Mesodermal cell (in vitro differentiated cells): ENCODE measurements around the gene NPHP1.
"Not testable (repeated sequence)": the region's sequence is repeated elsewhere in the genome, so short reads cannot be mapped to it uniquely, and the experiment has no call there.

ENCODE experiments used
- H3K27ac ChIP-seq: 2 replicates; pipeline ENCODE4 v1.7.0; 2013; ENCODE audit warnings: mild to moderate bottlenecking, low read depth, low read length, moderate library complexity; ENCODE audit not compliant: severe bottlenecking
- H3K36me3 ChIP-seq: 2 replicates; pipeline ENCODE4 v1.7.1; 2013; ENCODE audit warnings: mild to moderate bottlenecking, low read length, moderate library complexity; ENCODE audit not compliant: control insufficient read depth, insufficient read depth
- H3K4me1 ChIP-seq: one replicate; pipeline ENCODE4 v1.7.1; 2013; ENCODE audit warnings: mild to moderate bottlenecking, low read length; ENCODE audit not compliant: insufficient read depth, control insufficient read depth, poor library complexity, severe bottlenecking
- H3K4me3 ChIP-seq: 2 replicates; pipeline ENCODE4 v1.7.0; 2013; ENCODE audit warnings: low read length, control low read depth, mild to moderate bottlenecking; ENCODE audit not compliant: insufficient read depth, poor library complexity, severe bottlenecking; ENCODE audit errors: extremely low read depth
- H3K9me3 ChIP-seq: 2 replicates; pipeline ENCODE4 v1.7.1; 2013; ENCODE audit warnings: mild to moderate bottlenecking, low read length, moderate library complexity; ENCODE audit not compliant: control insufficient read depth
- WGBS, 2 experiments: methylation state at CpG; one replicate each; pipeline ENCODE4 v1.1.5; 2013; ENCODE audit warnings: missing lambda C conversion rate in 2 of 2; ENCODE audit not compliant: insufficient coverage in 2 of 2; 5-methylcytosine and 5-hydroxymethylcytosine counted together

The NPHP1 gene

DNA sequence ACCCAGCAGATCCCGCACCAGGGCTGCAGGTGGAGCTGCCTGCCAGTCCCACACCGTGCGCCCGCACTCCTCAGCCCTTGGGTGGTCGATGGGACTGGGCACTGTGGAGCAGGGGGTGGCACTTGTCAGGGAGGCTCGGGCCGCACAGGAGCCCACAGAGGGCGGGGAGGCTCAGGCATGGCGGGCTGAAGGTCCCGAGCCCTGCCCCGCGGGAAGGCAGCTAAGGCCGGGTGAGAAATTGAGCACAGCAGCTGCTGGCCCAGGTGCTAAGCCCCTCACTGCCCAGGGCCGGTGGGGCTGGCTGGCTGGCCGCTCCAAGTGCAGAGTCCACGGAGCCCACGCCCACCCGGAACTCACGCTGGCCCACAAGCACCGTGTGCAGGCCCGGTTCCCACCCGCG lies 14.6 kb downstream of the NPHP1 start:
- 89 to 99% methylated on average over 13 to 16 of the region's 23 CpGs for WGBS, 2 experiments

DNA sequence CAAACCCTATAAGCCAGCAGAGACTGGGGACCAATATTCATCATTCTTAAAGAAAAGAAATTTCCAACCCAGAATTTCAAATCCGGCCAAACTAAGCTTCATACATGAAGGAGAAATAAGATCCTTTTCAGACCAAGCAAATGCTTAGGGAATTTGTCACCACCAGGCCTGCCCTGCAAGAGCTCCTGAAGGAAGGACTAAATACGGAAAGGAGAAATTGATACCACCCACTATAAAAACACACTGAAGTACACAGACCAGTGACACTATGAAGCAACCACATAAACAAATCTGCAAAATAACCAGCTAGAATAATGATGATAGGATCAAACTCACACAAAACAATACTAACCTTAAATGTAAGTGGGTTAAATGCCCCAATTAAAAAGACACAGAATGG lies 22.4 kb downstream of the NPHP1 start:
- WGBS, 2 experiments, result no CpG with 5 or more reads among the region's 2 CpGs
- H3K4me3 ChIP-seq, result no peak overlapping the region
- H3K9me3 ChIP-seq, result peaks cover 16% of the 10 kb centered on the region
- H3K4me1 ChIP-seq, result no peaks in the 10 kb centered on the region
- no peaks in the 10 kb centered on the region for H3K36me3 ChIP-seq
- no peak overlapping the region for H3K27ac ChIP-seq

More for the DNA sequence above, 14.6 kb downstream of the NPHP1 start:
- H3K36me3 ChIP-seq, H3K27ac ChIP-seq, H3K9me3 ChIP-seq, H3K4me1 ChIP-seq, H3K4me3 ChIP-seq: not testable (repeated sequence)

DNA sequence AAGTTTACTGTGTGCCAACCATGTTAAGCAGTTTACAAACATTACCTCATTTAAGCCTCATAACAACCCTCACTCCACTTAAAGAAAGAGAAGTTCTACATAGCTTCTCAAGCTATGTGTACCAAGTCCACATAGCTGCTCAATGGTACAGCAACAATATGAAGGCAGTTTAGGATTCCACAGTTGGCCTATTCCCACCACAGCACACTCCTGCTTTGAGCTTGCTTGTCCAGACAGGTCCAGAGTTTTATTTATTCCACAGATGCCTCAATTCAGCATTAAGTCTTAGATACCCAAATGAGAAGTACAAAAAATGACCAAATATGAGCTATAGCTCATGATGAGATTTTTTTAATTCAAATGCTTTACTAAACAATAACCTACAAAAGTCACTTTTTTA lies 24.8 kb downstream of the NPHP1 start:
- Histone ChIP-seq H3K4me3 (no peak overlapping the region), H3K4me1 (no peaks in the 10 kb centered on the region), H3K9me3 (peaks cover 16% of the 10 kb centered on the region), H3K27ac (no peak overlapping the region), H3K36me3 (no peaks in the 10 kb centered on the region)

DNA sequence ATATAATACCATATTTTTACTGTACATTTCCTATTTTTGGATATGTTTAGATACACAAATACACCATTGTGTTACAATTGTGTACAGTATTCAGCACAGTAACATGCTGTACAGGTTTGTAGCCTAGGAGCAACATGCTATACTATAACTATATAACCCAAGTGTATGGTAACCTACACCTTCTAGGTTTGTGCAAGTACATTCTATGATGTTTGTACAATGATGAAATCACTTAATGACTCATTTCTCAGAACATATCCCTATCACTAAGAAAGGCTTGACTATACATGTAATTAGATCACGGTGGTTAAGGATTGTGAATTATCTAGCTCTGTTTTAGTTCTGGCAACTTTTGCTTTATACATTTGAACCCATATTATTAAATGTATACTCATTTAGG lies 31.3 kb downstream of the NPHP1 start:
- H3K27ac ChIP-seq, result no peak overlapping the region
- H3K4me1 ChIP-seq, result no peaks in the 10 kb centered on the region
- H3K9me3 ChIP-seq, result no peaks in the 10 kb centered on the region
- no CpG with 5 or more reads among the region's 1 CpG for WGBS, 2 experiments
- H3K36me3 ChIP-seq, result no peaks in the 10 kb centered on the region
- H3K4me3 ChIP-seq, result no peak overlapping the region

DNA sequence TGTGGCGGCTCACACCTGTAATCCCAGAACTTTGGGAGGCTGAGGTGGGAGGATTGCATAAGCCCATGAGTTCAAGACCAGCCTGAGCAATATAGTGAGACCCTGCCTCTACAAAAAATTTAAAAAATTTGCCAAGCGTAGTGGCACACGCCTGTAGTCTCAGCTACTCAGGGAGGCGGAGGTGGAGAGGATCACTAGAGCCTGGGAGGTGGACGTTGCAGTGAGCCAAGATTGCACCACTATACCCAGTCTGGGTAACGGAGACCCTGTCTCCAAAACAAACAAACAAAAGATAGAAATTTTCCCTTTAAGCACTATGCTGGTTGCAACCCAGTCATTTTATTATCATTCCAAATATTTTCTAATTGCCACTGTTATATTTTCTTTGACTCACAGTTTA lies 32.3 kb downstream of the NPHP1 start:
- Histone ChIP-seq H3K4me3 (no peak overlapping the region), H3K9me3 (no peaks in the 10 kb centered on the region), H3K36me3 (no peaks in the 10 kb centered on the region), H3K27ac (no peak overlapping the region), H3K4me1 (no peaks in the 10 kb centered on the region)
- WGBS, 2 experiments, result 88 to 94% methylated on average over 5 of the region's 6 CpGs

DNA sequence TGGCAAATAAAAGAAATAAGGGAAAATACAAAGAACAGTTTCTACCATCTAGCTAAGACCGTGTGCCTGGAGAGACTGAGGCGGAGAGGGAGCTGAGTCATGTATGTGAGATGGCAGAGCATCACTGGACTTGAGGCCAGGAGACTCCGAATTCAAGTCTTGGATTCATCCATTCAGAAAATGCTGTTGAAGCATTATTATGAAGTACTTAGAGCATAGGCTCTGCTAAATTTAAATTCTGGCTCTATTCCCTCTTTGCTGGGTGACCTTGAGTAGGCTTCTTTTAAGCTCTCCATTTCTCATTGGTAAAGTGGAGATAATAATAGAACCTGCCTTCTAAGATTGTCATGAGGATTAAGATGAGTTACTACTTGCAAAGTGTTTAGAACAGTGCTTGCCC lies 34.7 kb downstream of the NPHP1 start:
- H3K4me3 ChIP-seq, result no peak overlapping the region
- no peak overlapping the region for H3K27ac ChIP-seq
- no peaks in the 10 kb centered on the region for H3K9me3 ChIP-seq
- H3K4me1 ChIP-seq, result peaks cover 3% of the 10 kb centered on the region
- no peaks in the 10 kb centered on the region for H3K36me3 ChIP-seq
- WGBS, 2 experiments, result 80 to 100% methylated on average over 1 to 3 of the region's 3 CpGs

DNA sequence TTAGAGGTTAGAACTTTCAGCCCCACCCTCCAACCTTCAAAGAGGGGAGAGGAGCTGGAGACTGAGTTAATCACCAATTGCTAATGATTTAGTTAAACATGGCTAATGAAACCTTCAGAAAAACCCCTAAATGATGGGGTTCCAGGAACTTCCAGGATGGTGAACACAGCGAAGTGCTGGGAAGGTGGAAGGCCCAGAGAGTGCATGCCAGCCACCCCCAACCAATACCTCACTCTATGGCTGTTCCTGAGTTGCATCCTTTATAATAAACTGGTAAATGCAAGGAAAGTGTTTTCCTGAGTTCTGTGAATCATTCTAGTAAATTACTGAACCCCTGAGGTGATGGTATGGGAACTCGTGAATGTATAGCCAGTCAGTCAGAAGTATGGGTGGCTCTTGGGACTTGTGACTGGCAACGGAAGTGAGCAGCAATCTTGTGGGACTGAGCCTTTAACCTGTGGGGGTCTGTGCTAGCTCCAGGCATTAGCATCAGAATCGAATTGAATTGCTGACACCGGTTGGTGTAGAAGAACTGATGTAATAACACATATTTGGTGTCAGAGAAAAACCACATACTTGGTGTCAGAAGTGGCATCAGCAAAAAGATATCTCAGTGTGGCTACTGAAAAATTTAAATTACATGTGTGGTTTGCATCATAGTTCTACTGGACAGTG lies 37.4 kb downstream of the NPHP1 start:
- Histone ChIP-seq H3K9me3 (no peaks in the 10 kb centered on the region), H3K4me1 (peaks cover 3% of the 10 kb centered on the region), H3K36me3 (no peaks in the 10 kb centered on the region), H3K27ac (no peak overlapping the region), H3K4me3 (no peak overlapping the region)
- WGBS, 2 experiments, result 48 to 62% methylated on average over 3 to 4 of the region's 5 CpGs

DNA sequence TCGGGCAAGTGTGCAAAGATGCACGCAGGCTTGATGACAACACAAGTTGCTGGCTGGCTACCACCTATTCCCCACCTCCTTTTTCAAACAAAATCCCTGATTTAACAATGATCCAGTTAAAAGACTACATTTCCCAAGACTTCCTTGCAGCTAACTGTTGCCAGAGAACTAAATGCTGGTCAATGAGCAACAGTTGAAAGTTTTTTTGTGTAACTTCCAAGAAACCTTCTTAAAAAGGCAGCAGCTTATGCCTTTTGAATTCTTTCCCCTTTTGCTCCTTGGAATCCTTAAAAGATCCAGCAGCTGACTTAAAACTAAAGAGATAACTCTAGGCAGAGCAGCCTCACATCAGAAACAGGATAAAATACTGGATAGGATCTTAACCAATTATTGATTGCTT lies 38.5 kb downstream of the NPHP1 start:
- Histone ChIP-seq H3K4me3 (no peak overlapping the region), H3K27ac (no peak overlapping the region), H3K36me3 (no peaks in the 10 kb centered on the region), H3K9me3 (no peaks in the 10 kb centered on the region), H3K4me1 (peaks cover 3% of the 10 kb centered on the region)
- 88 to 100% methylated on average over 2 of the region's 2 CpGs for WGBS, 2 experiments

DNA sequence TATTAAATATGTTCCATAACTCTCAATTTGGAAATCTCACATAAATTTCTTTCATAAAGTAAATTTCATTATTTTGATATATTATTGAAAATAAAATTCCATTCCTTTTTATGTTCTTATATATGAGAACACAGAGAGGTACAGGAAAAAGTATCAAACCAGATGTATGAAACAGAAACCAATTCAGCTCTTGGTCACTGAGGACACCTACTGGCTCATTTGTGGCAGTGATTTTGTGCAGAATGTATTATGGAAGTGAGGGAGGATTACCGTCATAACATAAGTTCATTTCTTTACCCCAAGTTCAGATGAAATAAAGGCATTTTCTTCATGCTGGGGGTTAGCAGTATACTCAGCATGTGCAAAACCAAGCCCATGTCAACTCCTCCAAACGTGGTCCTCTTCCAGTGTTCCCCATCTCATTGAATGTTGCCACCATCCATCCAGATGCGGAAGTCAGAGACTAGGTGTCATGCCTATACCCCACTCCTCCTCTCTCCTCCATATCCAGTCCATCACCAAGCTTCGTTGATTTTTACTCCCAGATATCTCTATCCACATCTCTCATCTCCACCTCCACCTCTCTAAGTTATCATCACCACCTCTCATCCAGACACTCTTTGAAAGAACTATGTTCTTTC lies 47.5 kb downstream of the NPHP1 start:
- H3K9me3 ChIP-seq, result no peaks in the 10 kb centered on the region
- no peak overlapping the region for H3K4me3 ChIP-seq
- H3K4me1 ChIP-seq, result no peaks in the 10 kb centered on the region
- WGBS, 2 experiments, result 54% methylated on average over 3 of the region's 4 CpGs
- no peak overlapping the region for H3K27ac ChIP-seq
- H3K36me3 ChIP-seq, result no peaks in the 10 kb centered on the region

DNA sequence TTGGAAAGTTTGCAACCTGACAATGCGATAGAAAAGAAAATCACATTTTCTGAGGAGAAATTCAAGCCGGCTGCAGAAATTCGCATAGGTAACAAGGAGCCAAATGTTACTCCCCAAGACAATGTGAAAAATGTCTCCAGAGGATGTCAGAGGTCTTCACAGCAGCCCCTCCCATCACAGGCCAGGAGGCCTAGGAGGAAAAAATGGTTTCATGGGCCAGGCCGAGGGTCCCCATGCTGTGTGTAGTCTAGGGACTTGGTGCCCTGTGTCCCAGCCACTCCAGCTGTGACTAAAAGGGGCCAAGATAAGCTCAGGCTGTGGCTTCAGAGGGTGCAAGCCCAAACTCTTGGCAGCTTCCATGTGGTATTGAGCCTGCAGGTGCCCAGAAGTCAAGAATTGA lies 50.0 kb downstream of the NPHP1 start:
- WGBS, 2 experiments, result 93 to 100% methylated on average over 3 to 4 of the region's 4 CpGs
- H3K36me3 ChIP-seq, H3K9me3 ChIP-seq, H3K4me3 ChIP-seq, H3K27ac ChIP-seq, H3K4me1 ChIP-seq: not testable (repeated sequence)

DNA sequence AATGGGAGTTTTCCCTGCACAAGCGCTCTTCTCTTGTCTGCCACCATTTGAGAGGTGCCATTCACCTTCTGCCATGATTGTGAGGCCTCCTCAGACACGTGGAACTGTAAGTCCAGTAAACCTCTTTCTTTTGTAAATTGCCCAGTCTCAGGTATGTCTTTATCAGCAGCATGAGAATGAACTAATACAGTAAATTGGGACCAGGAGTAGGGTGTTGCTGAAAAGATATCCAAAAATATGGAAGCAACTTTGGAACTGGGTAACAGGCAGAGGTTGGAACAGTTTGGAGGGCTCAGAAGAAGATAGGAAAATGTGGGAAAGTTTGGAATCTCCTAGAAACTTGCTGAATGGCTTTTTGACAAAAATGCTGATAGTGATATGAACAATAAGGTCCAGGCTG lies 50.6 kb downstream of the NPHP1 start:
- not testable (repeated sequence) for H3K36me3 ChIP-seq, H3K4me1 ChIP-seq, H3K27ac ChIP-seq, H3K4me3 ChIP-seq, H3K9me3 ChIP-seq
- WGBS, 2 experiments, result 94 to 100% methylated on average over 2 of the region's 2 CpGs
